GM11168 (cell line): ENCODE measurements around the gene PARD3B.

ENCODE experiments used
- in situ Hi-C: fragments of 300-500 bp; cut with MboI; formaldehyde crosslinking; loops from one replicate; pipeline ENCODE4 v1.12.0; 2022; ENCODE audit warnings: low sequenced_read_pairs; ENCODE audit not compliant: unreplicated experiment

PARD3B gene

DNA sequence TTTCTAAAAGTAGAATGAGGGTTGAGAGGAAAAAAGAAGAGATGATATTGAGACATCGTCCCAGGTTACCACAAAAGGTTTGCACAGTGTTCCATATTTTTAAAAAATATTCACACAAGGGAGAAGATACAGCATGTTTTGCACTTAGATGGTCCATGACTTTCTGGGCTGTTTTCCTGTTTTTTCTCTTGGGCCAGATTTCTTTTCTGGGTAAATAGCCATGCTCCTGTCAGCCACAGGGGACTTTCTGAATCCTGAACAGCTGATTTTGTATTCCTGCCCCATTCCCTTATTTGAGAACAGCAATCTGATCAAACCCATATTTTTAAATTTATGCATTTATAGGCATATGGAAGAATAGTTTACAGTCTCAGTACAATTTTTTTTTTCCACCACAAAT, 951.1 kb downstream of the PARD3B start:
- in situ Hi-C loops, result no loop called here

- in situ Hi-C loops, result no loop called here
These were observed 951.5 kb downstream of the PARD3B start for GRCh38 chr2:205496772-205497171.

GRCh38 chr2:205499006-205499405, 953.7 kb downstream of the PARD3B start:
- in situ Hi-C loops, result no loop called here

GRCh38 chr2:205500065-205500464, 954.8 kb downstream of the PARD3B start:
- in situ Hi-C loops, result no loop called here

GRCh38 chr2:205500951-205501350, 955.7 kb downstream of the PARD3B start:
- in situ Hi-C loops, result no loop called here

DNA sequence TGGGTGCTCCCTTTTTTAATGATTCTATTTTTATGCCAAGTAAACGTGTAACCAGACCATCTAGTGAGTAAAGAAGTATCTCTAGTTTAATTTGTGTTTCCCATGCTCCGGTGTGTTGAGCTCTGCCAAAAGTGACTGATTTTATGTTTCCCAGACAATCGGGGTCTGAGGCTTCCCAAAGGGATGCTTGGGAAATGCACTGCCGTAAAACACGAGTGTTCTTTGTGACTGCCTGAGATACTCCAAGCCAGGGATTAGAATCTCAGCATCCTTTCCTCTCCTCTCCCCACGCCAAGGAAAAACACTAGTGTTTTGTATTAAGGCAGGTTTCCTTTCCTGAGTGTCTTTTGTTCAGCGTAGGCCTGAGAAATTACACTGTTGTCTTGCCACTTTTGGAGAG, 956.6 kb downstream of the PARD3B start:
- in situ Hi-C loops, result no loop called here

- in situ Hi-C loops, result no loop called here
These were observed 960.1 kb downstream of the PARD3B start for GRCh38 chr2:205505371-205505770.

DNA sequence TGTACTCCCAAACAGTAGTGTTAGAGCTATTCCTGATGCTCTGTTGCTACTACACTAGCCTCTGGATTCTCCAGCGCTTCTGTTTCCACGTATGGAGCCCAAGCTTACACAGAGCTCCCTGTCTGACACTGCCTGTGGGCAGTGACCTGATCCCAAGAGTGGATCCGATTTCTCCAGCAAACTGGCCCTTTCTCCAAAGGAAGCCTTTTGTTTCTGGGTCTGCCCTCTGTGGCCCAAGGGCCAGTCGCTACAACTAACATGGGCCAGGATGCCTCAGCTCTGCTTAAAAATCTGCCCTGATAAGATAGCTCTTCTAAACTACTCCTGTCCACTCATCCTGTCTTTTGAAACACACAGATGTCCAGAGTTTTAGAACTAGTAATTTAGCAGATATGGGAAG, 964.4 kb downstream of the PARD3B start:
- in situ Hi-C loops, result no loop called here

- in situ Hi-C loops, result no loop called here
These were observed 965.1 kb downstream of the PARD3B start for GRCh38 chr2:205510345-205510744.

GRCh38 chr2:205511221-205511620, 965.9 kb downstream of the PARD3B start:
- in situ Hi-C loops, result no loop called here

- in situ Hi-C loops, result no loop called here
These were observed 966.4 kb downstream of the PARD3B start for GRCh38 chr2:205511641-205512040.

GRCh38 chr2:205520311-205520710, 975.0 kb downstream of the PARD3B start:
- in situ Hi-C loops, result no loop called here

GRCh38 chr2:205524656-205525055, 979.4 kb downstream of the PARD3B start:
- in situ Hi-C loops, result no loop called here

- in situ Hi-C loops, result no loop called here
These were observed 982.5 kb downstream of the PARD3B start for GRCh38 chr2:205527801-205528200.

GRCh38 chr2:205531072-205531471, 985.8 kb downstream of the PARD3B start:
- in situ Hi-C loops, result no loop called here

GRCh38 chr2:205531489-205532148, 986.3 kb downstream of the PARD3B start:
- in situ Hi-C loops, result no loop called here

- in situ Hi-C loops, result no loop called here
These were observed 989.7 kb downstream of the PARD3B start for GRCh38 chr2:205535001-205535400.

GRCh38 chr2:205539603-205540002, 994.3 kb downstream of the PARD3B start:
- in situ Hi-C loops, result no loop called here

DNA sequence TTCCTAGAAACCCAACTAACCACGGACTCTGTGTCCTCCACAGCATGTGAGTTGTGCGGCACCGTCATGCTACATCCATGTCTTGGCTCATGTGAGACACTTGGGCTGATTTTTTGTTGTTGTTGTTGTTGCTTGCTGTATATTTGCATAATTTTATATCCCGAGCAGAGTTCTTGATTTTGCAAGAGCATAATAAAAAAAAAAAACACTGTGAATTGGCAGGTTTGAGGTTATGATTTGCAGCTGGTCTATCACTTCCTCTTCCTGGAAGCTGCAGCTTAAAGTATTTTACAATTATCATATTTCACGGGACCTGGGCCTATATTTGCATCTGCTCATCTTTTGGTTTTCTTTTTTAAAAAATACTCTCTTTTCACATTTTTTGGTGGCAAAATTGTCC, 994.8 kb downstream of the PARD3B start:
- in situ Hi-C loops, result no loop called here

GRCh38 chr2:205543262-205543843, 998.1 kb downstream of the PARD3B start:
- in situ Hi-C loops, result no loop called here

DNA sequence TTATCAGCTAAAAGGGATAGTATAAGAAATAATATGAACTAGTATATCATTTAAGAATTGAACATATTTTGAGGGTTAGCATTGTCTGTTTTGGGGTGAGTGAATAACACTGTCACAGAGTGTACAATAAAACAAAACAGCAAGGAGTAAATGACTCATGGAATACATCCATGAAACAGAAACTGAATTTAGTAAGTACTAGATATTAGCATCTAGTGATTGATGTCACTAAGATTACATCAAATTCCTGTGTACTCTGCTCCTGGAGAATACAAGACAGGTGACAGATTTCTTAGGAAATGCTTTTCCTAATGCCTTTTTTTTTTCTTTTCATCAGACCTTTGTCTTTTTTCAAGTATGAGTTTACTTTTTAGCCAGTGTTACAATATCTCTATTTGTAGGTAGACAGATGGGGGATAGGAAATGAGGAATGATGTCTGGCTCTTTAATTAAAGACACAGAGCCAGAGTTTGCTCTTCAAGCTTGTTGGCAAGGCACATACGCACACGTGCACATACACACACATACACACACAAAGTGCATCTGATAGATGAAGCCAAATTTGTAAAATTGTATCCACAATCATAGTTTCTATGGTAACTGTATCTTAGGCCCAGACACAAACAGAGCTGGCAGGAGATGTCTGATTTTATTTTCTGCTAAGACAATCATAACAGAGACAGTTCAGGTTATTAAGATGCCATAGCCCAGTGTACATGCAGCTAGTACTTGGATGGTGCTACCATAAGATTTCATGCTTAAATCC, 998.8 kb downstream of the PARD3B start:
- in situ Hi-C loops, result no loop called here
